ENCODE data around the gene ANO3.

- TF ChIP-seq CTCF (IDR thresholded peaks at IDR 0.05; ENCODE audit: low read depth, low read length) (no peak), EZH2phosphoT487 (IDR thresholded peaks at IDR 0.05; ENCODE audit: low read depth) (no peak)
Observed at GRCh38 chr11:26420331-26420730, 88.4 kb downstream of the ANO3 start.
